ENCODE results near the gene ST8SIA2.

The ST8SIA2 gene, protein sequence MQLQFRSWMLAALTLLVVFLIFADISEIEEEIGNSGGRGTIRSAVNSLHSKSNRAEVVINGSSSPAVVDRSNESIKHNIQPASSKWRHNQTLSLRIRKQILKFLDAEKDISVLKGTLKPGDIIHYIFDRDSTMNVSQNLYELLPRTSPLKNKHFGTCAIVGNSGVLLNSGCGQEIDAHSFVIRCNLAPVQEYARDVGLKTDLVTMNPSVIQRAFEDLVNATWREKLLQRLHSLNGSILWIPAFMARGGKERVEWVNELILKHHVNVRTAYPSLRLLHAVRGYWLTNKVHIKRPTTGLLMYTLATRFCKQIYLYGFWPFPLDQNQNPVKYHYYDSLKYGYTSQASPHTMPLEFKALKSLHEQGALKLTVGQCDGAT

DNA sequence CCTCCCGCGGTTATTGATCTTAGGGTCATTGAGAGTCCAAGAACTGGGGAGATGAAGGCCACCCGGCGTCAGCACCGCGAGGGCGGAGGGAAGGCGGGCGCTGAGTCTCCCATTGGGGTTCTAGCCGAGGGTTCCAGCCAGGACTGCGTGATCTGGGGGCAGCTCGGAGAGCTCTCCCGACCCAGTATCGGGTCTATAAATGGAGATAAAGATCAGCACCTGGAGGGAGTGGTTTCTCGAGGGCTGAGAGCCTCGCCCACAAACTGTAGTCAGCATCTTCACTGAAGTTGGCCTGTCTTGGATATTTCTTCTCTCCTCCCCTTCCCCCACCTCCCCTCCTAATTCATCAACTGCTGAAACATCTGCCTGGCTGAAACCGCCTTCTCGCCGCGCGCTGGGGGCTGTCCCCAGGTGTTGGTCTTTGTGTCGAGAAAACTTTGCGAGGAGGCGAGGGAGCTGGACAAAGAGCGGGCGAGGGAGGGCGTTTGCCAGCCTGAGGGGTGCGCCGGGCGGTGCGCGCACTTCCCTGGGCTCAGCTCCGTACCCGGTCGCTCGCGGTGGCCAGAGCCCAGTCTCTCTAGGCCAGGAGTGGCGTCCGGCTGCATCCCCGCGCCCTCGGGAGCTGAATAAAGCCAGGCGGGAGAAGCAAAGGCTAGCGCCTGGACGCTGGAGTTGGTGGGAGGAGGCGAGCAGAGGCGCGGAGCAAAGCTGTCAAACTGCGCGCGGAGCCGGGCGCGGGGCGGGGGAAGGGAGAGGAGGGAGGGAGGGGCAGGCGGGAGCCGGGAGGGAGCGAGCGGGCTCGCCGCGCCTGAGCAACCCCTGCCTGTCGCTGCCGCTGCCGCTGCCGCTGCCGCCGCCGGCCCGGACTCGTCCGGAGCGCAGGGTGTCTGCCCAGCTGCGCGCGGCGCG lies at the start of gene ST8SIA2:
ST8SIA2 (plus strand) TSS at position 811 of the 909 bp plus-strand sequence. CDS start 184 bp downstream, outside the sequence.
- DNase-seq, result peak; percentile 86

DNA sequence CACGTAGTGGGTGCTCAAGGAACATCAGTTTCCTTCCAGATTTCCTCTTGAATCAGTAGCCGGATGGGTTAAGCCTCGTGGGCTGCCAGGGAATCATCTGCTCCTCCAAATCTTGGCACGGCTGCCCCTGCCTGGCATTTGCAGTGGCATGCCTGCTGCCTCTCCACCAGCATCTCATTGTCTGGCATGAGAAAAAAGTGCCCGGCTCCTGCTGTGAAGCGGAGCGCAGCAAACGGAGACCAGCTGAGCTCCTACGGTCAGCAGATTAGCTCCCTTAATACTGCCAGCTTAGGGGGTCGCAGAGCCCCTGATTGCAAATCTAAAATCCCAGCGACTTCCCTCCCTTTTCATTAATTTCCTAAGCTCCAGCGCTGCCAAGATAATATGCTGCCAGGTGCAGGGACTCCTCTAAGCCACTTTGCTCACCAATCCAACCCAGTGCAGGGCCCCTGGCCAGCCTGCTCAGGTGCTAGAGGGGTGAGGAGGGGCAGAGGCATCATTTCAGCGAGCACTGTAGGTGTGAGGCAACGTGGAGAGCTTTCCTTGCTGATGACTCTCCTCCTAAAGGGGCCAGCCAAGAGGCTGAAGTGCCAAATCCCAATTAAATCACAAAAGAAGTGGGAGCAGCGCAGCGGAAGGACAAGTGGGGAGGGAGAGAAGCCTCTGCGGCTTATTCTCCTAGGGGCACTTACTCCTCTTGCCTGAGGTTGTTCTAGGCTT lies 49.6 kb upstream of the ST8SIA2 start:
- peak; percentile 58 for DNase-seq

DNA sequence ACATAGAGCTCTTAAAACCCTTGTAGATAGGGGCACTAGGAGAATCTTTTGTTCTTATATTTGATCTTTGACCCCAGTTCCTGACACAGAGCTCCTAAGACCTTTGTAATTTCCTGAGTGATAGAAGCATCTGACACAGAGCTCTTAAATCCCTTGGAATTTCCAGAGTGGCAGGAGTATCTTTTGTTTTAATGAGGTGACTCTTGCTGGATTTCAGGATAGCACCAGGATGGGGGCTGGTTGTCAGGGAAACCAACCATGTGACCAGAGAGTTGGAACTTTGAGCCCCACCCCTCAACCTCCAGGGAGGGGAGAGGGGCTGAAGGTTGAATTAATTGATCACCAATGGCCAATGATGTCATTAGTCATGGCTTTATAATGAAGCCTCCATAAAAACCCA lies 47.6 kb upstream of the ST8SIA2 start:
- no peak for DNase-seq

DNA sequence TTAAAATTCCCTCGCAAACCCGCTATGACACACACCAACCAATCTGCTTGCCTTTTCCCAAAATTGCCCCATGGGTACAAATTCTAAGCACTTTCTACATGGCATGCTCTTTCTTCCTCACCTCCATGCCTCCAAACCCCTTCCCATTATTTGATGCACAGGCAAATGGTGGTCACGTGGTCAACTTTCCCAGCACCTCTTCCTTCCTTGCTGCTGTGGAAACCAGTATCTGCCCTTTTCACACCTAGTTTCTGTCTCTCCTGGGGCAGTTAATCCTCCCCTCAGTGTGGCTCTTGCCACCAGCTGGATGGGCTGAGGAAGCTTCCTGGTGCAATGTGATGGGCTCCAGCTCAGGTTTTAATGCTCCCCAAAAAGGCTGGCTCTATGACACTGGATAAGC lies 38.4 kb upstream of the ST8SIA2 start:
- no peak for DNase-seq

DNA sequence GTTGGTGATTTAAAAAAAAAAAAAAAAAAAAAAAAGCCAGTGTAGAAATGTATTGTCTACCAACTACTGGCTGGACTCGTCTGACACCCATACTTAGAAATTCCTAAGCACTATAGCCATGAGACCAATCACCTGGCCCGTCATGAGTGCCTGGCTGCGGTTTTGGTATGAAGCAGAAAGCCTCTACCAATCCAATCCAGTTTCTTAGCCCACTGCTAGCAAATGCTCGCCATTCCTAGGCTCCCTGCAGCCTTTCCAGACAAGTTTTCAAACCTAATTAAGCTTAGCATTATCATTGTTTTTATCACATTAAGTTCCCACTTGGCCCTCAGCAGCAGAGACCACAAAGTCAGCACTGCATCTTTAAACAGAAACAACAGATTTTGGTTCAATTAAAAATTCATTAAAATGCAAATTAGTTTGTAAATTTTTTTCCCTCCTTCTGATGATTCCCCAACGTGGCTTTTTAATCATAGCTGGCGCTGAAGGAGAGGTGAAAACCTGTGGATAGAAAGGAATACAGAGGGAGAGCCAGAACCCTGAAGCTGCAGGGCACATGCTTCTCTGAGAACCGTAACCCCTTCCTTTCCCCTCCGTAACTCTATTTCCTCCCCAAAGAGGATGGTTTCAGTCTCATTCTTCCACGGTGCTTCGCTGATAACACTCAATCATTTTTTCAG lies 32.2 kb upstream of the ST8SIA2 start:
- DNase-seq, result no peak

DNA sequence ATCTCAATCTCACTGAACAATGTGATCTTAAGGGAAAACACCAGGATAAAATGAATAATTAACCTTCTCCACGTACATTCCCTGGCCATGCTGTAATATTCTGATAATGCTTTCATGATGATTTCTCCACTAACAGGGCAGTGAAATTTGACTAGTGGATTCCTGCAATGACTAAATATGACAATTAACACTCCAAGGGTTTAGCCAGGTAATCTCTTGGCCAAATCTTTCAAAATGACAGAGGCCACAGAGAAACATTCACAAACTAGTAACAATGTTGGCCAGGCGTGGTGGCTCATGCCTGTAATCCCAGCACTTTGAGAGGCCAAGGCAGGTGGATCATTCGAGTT lies 31.7 kb upstream of the ST8SIA2 start:
- no peak for DNase-seq

DNA sequence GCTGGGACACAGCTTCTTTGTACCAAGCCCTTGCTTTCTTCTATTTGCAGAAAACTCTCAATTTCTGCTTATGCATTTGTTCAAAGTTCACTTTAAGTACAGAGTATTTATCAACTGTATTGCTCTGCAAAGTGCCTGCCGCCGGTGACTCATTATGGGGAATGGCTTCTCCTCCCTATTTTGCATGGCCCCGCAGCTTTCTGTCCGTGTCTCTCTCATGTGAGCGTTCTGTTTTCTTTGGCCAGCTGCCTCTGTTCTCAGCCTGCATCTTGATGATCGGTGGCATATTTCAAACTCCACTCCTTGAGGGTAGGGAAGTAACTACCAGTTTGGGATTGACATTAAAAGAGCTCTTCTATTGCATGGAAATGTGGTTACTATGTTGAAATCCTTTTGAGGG lies 28.6 kb upstream of the ST8SIA2 start:
- peak; percentile 28 for DNase-seq

DNA sequence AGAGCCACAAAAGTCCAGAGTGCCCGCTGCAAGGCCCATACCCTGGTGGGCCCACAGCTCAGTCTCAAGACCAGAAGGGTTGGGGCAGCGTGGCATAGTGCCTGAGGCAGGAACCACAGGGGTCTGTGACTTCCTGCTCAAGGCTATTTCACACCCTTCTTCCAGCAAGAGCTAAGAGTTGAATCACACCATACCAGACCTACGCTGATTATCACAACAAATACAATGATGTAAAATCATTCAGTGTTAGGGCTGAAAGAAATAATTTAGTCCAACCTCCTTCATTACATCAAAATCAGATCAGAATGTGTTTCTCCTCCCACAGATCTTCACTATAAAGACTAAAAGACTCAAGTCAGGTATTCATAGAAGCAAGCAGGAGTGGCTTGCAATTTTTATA lies 27.8 kb upstream of the ST8SIA2 start:
- DNase-seq, result no peak

DNA sequence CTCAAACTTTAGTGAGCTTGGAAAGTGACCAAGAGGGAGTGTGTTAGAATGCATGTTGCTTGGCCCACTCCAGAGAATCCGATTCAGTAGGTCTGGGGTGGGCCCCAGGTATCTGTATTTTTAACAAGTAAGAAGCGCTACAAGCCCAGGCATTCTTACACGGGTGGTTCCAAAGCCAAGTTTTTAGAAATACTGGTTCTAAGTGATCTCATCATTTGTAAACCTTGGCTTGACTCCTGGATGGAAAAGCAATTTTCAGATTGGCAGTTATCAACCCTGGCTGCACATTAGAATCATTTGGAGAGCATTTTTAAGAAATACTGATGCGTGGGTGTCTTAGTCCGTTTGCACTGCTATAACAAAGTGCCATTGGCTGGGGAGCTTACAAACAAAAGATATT lies 27.3 kb upstream of the ST8SIA2 start:
- no peak for DNase-seq

DNA sequence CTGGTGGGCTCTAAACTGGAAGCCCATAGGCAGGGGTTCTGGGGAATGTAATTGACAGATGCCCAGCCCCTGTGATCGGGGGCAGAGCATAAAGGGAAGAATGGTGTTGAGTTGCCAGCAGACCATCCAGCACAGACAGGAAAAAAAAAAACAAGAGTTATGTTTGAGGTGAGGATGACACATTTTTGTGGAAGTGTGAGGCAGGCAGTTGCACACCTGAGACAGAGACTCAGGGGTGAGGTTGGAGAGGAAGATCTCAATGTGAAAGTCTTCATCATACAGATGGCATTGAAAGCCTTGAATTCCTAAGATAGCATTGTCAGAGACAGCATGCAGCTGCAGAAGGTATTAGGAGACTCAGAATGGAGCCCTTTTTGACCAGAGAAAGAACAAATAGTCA lies 18.6 kb upstream of the ST8SIA2 start:
- no peak for DNase-seq

DNA sequence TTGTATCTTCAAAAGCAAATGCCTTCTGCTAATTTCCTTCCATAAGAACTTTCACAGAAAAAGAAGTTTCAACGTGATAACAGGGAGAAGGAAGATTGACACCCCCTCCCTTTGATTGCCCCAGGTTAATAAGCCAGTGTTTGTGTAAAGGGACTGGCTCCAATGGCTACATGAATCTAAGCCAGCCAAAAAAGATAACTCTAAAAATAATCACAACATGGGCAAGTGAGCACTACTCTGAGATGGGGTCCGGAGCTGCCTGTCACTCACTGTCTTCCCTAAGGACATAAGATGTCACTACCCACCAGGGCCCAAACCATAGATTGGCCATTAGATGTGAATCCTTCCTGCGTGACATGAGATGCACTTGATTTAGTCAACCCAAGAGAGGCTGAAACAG lies 17.6 kb upstream of the ST8SIA2 start:
- no peak for DNase-seq

DNA sequence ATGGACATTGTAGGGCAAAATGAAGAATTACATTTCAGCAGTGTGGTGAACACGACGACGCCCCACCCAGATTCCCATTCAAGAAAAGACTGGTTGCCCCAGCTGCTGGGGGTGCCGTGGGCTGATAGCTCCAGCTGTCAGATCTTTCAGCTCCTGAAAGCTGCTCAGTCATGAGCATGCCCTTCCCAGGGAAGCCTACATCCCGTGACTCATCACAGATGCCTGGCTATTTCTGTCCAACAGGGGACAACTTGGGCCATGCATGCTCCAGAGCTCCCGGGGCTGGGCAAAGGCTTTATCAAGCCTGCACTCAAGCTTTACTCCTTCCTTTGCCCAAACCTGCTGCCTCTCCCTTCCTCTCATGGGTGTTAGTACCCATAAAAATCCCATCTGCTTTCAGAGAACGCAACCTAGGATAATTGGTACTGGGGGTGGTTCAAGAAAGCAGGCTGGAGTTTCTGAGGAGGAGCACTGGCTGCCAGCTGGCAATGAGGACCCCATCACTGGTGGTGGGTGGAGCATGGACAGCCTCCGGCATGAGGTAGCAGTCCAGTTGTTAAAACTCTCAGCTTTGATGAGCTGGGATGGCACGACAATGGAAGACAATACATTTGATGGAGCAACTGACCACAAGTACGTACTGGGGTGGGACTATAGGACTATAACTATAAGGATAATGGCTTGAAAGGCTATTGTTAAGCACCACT lies 16.4 kb upstream of the ST8SIA2 start:
- peak; percentile 49 for DNase-seq

DNA sequence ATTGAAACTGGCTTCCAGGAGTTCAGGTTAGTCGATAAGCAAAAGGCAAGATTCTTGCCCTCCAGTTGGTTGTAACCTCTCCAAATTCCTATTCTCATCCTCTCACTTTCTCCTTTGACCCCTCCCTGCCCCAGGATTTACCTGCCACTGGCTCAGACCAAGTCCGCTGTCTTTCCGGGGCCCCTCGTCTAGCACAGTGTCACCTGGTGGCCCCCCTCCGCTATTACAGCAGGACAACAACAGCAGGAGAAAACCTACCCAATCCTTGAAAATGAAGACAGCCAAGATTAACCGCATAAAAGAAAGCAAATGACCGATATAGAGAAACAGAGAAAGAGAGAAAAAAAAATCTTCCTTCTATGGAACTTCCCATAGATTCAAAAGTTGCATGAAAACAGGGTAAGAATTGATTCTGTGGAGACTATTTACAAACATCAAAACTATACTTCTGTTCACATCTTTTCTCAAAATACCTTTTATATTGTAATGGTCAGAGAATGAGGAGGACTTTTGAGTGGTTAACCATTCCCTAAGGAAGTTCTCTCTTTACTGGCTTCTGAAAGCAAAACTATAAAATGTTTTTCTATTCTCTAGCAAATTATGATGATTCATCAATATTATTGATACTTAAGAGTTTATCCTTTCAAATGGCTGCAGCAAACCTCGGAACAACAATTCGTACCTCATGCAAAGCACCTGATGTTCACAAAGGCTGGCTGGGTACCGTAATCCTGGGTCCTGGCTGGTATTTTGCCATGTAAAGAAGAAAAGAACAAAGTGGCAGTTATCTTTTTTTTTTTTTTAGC lies 10.0 kb upstream of the ST8SIA2 start:
- DNase-seq, result no peak

DNA sequence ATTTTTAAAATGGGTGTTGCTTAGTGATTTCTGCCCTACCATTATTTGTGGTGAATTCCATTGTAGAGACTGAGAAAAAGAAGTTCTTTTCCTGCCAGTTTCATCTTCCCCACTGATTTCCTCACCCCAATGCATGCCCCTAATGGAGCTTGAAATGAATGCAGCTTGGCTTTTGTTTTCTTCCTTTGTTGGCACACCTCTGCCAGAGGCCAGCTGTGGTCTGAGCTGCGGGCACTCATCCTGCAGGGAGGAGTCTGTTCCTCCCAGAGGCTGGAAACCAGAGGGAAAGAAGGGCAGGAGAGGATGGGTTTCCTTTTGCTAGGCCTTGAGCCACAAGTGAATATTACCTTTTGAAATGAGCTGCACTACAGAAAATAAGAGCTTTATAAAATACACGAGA lies 9.3 kb upstream of the ST8SIA2 start:
- DNase-seq, result no peak

DNA sequence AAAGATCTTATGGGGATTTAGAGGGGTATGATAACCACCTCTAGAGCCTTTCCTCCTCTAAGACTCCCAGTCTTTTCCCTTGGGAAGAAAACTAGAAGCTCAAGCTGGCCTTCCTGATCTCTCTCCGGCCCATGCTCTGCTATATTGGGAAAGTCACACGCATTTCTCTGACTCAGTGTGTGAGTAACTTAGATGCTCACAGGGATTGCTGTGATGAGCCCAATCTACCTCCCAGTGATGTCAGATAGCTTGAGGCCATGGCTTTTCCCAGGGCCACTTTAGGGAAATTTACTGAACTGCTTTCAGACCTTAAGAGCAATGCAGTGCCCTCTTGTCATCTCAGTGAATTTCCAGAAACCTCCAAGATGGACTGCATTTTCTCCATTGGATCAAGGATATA lies 8.6 kb upstream of the ST8SIA2 start:
- DNase-seq, result no peak

DNA sequence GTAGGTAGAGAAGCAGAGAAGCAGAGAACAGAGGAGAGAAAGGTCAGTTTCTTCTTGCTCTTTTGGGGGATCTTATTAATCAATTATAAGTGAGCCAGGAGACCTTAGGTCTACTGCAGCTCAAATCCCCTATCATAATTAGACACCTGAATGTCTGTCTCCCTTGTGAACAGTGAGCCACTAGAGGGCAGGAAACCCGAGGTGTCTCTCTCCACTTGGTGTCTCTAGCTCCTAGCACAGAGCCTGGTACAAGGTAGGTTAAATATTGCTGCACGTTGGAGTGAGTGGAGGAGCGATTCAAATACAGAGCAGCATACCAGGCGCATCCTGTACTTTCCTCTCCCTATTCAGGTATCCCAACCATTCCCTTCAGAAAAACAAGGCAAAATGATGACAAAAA lies 2.0 kb upstream of the ST8SIA2 start:
- DNase-seq, result no peak

DNA sequence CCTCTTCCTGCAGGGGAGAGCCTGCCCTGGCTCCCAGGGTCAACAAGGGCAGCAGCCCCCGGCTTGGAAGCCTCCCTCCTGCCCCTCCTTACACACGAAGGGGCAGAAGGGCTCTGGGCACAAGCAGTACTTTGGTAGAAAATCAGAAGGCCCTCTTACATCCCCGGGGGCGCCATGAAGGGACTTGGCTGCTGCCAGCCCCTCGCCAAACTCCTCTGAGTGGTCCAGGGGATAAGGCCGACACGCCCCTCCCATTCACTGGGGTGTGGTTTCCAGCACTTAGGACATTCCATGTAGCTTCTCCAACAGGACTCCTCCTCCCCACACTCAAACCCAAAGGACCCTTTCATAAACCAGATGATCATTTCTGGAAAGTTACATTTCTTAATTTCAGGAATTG lies 1.2 kb upstream of the ST8SIA2 start:
- DNase-seq, result peak; percentile 35

DNA sequence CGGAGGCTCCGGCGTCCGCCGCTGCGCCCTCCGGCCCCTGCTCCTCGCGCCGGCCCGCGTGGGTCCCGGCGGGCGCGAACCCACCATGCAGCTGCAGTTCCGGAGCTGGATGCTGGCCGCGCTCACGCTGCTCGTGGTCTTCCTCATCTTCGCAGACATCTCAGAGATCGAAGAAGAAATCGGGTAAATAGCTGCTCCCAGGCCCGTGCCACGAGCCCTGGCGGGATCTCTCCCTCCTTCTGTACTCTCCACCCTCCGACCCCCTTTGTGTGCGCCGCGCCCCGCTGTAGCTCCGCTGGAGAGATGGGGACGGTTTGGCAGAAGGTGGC lies 263 bp downstream of the ST8SIA2 start:
- no peak for DNase-seq

DNA sequence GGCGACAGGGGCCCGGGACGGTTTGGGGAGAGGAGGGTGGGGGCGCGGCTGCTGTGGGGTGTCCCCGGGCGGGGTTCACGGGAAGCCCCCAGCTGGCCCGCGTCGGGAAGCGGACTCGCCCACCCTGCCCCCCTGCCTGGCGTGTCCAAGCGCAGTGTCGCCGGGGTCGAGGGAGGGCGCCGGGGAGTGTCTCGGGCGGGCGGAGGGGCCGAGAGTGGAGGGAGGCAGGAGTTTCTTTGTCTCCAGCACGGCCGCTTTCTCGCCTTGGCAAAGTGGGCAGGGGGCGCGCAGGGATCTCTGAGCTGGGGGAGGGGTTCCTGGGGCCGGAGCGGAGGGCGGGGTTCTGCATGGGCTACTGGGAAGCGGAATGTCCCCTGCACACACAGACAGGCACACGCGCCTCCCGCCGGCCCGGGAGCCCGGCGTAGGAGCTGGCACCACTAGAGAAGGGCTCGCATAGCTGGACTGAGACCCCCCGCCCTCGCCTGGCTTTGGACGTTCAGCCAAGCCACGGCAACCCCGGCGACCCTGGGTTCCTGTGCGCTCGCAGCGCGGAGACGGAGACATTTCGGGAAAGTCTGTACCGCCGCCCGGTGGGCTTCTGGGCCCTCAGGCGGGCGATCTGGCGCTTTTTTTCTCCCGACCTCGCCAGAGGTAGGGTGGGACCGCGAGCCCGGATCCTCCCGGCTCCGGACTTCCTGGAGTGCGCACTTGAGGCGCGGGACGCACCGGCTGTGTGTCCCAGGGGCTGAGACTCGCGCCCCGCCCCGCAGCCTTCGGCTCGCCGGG lies 822 bp downstream of the ST8SIA2 start:
- DNase-seq, result peak; percentile 62

DNA sequence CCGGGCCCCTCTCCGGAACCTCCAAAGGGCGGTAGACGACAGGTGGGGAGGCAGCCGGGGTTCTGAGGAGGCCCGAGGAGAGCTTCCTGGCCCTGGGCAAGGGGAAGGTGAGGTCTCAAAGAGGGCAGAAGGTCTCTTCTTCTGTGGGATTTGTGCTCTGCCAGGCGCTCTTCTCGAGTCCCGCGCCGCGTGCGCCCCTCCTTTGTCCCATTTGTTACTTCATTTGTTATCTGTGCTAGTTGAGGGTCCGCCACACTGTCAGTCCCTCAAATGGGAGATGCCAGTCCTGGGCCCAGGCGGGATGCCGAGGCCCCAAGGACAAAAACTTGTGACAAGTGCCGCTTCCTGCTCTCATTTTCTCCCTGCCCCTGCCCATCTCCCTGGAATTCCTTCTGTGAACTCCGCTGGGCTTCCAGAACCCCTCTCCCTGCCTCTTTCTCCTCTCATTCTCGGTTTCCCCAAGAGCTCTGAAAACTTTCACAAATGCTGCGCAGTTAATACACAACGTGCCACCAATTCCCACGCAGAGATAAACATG lies 1.5 kb downstream of the ST8SIA2 start:
- no peak for DNase-seq

All from right hindlimb (tissue), 1 donor.